HepG2 (cell line): Measurements from ENCODE around the gene DDRGK1. TPM values are rescaled to one million over a fixed set of nuclear protein-coding genes. Genes with fewer than 3 reads are reported as not detected.
A peak's percentile ranks its signal among the peaks of the same experiment; 100 is the strongest.

Experiments used
- FOXA1 ChIP-seq, 2 experiments: fragments of 450-650 bp in 1 of 2; sonication (generic) in 1 of 2; formaldehyde crosslinking in 1 of 2; IDR thresholded peaks; 2 replicates each; pipeline versions ENCODE4 v1.4.0 to v1.6.1; 2016 to 2020; ENCODE audit warnings: missing genetic modification reagents in 1 of 2
- FOXJ3 ChIP-seq: sonication (generic); formaldehyde crosslinking; IDR thresholded peaks from 2 replicates; pipeline ENCODE4 v1.4.0; 2020; ENCODE audit warnings: missing genetic modification reagents, mild to moderate bottlenecking, borderline replicate concordance
- HIVEP1 ChIP-seq: sonication (generic); formaldehyde crosslinking; IDR thresholded peaks from 2 replicates; pipeline ENCODE4 v1.4.0; 2020; ENCODE audit warnings: mild to moderate bottlenecking, missing genetic modification reagents
- MAF1 ChIP-seq: sonication (generic); formaldehyde crosslinking; IDR thresholded peaks from 2 replicates; pipeline ENCODE4 v1.5.0; 2020; ENCODE audit warnings: missing genetic modification reagents, borderline replicate concordance
- MED13 ChIP-seq: sonication (generic); formaldehyde crosslinking; IDR thresholded peaks from 2 replicates; pipeline ENCODE4 v1.5.0; 2020; ENCODE audit warnings: missing genetic modification reagents
- MXD4 ChIP-seq: IDR thresholded peaks from 2 replicates; pipeline ENCODE4 v1.6.1; 2016; ENCODE audit warnings: mild to moderate bottlenecking, missing biosample characterization, missing genetic modification reagents
- NAIF1 ChIP-seq: sonication (generic); formaldehyde crosslinking; IDR thresholded peaks from 2 replicates; pipeline ENCODE4 v1.5.0; 2020; ENCODE audit warnings: mild to moderate bottlenecking, missing genetic modification reagents, borderline replicate concordance
- TEAD2 ChIP-seq: sonication (generic); formaldehyde crosslinking; IDR thresholded peaks from 2 replicates; pipeline ENCODE4 v1.9.0; 2021; ENCODE audit warnings: missing genetic modification reagents
- ZNF124 ChIP-seq: sonication (generic); formaldehyde crosslinking; IDR thresholded peaks from 2 replicates; pipeline ENCODE4 v1.4.0; 2020; ENCODE audit warnings: missing genetic modification reagents
- ZNF17 ChIP-seq: sonication (generic); formaldehyde crosslinking; IDR thresholded peaks from 2 replicates; pipeline ENCODE4 v1.5.0; 2020; ENCODE audit warnings: mild to moderate bottlenecking, missing genetic modification reagents
- ZNF343 ChIP-seq: sonication (generic); formaldehyde crosslinking; IDR thresholded peaks from 2 replicates; pipeline ENCODE4 v1.4.0; 2020; ENCODE audit warnings: mild to moderate bottlenecking, missing genetic modification reagents
- ZNF562 ChIP-seq: sonication (generic); formaldehyde crosslinking; IDR thresholded peaks from 2 replicates; pipeline ENCODE4 v1.8.0; 2022; ENCODE audit warnings: missing genetic modification reagents, borderline replicate concordance
- ZNF678 ChIP-seq: sonication (generic); formaldehyde crosslinking; IDR thresholded peaks from 2 replicates; pipeline ENCODE4 v1.4.0; 2020; ENCODE audit warnings: mild to moderate bottlenecking, missing genetic modification reagents
- ZNF713 ChIP-seq: sonication (generic); formaldehyde crosslinking; IDR thresholded peaks from 2 replicates; pipeline ENCODE4 v1.4.0; 2020; ENCODE audit warnings: mild to moderate bottlenecking, missing genetic modification reagents
- ZNF839 ChIP-seq: sonication (generic); formaldehyde crosslinking; IDR thresholded peaks from 2 replicates; pipeline ENCODE4 v1.4.0; 2020; ENCODE audit warnings: missing genetic modification reagents, mild to moderate bottlenecking, borderline replicate concordance
- polyA plus RNA-seq, 8 experiments: library from polyadenylated mRNA; depleted of rRNA in 3 of 8; stranded (reverse) in 7 of 8; unstranded in 1 of 8; fragments of >200 nt; fragmentation: Illumina TruSeq in 4 of 8; extraction: Trizol in 4 of 8; gene quantifications; 2 replicates each; pipeline versions ENCODE4 v1.2.1 to v1.2.3, GENCODE V29; 2011 to 2016; ENCODE audit warnings: low read depth in 4 of 8, missing spikeins in 1 of 8, mixed read lengths in 1 of 8; ENCODE audit not compliant: insufficient read depth in 1 of 8
- total RNA-seq, 5 experiments: library from RNA; depleted of rRNA; stranded (reverse); fragments of >200 nt; fragmentation: Illumina TruSeq; extraction: Trizol; gene quantifications; 2 replicates each; pipeline ENCODE4 v1.2.3, GENCODE V29; 2016; ENCODE audit warnings: low read depth in 1 of 5
- TF ChIP-seq, protein P1 (sequence below): sonication (generic); formaldehyde crosslinking; IDR thresholded peaks from 2 replicates; pipeline ENCODE4 v1.4.0; 2020; ENCODE audit warnings: missing genetic modification reagents
- TF ChIP-seq, protein P2 (sequence below): sonication (generic); formaldehyde crosslinking; IDR thresholded peaks from 2 replicates; pipeline ENCODE4 v1.5.0; 2020; ENCODE audit warnings: mild to moderate bottlenecking, missing genetic modification reagents
- TF ChIP-seq, protein P3 (sequence below): sonication (generic); formaldehyde crosslinking; IDR thresholded peaks from 2 replicates; pipeline ENCODE4 v1.8.0; 2022; ENCODE audit warnings: mild to moderate bottlenecking, missing genetic modification reagents, moderate library complexity
- TF ChIP-seq, protein P4 (sequence below): IDR thresholded peaks from 2 replicates; pipeline ENCODE4 v1.6.1; 2016
- TF ChIP-seq, protein P5 (sequence below): sonication (generic); formaldehyde crosslinking; IDR thresholded peaks from 2 replicates; pipeline ENCODE4 v1.5.0; 2020; ENCODE audit warnings: missing genetic modification reagents, mild to moderate bottlenecking, borderline replicate concordance

Gene DDRGK1
- total and polyA plus RNA-seq, 2 of the 13 experiments (the other 11 are each of a cell fraction or from before 2014, with no cell fraction given) = 96.7 to 149 TPM

DNA sequence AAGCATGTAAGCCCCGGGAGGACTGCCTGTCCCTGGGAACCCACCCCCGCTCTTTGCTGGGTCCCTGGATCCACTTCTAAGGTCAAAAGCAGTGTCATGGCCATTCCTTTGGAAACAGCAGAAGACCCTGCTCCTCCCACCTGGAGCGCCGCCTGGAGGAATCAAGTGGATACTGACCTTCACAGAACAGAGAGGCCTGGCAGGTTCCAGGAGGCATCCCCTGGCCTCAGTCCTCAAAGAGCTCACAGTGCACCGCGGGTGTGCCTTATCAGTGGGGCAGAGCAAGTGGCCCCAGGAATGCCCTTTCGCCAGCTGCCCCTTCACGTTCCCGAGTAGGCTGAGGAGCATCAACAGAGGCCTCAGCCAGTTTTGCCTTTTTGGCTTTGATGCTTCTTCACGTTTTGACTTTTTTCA lies 45.6 kb upstream of the DDRGK1 start (continued):
- TF ChIP-seq, protein P1, sequence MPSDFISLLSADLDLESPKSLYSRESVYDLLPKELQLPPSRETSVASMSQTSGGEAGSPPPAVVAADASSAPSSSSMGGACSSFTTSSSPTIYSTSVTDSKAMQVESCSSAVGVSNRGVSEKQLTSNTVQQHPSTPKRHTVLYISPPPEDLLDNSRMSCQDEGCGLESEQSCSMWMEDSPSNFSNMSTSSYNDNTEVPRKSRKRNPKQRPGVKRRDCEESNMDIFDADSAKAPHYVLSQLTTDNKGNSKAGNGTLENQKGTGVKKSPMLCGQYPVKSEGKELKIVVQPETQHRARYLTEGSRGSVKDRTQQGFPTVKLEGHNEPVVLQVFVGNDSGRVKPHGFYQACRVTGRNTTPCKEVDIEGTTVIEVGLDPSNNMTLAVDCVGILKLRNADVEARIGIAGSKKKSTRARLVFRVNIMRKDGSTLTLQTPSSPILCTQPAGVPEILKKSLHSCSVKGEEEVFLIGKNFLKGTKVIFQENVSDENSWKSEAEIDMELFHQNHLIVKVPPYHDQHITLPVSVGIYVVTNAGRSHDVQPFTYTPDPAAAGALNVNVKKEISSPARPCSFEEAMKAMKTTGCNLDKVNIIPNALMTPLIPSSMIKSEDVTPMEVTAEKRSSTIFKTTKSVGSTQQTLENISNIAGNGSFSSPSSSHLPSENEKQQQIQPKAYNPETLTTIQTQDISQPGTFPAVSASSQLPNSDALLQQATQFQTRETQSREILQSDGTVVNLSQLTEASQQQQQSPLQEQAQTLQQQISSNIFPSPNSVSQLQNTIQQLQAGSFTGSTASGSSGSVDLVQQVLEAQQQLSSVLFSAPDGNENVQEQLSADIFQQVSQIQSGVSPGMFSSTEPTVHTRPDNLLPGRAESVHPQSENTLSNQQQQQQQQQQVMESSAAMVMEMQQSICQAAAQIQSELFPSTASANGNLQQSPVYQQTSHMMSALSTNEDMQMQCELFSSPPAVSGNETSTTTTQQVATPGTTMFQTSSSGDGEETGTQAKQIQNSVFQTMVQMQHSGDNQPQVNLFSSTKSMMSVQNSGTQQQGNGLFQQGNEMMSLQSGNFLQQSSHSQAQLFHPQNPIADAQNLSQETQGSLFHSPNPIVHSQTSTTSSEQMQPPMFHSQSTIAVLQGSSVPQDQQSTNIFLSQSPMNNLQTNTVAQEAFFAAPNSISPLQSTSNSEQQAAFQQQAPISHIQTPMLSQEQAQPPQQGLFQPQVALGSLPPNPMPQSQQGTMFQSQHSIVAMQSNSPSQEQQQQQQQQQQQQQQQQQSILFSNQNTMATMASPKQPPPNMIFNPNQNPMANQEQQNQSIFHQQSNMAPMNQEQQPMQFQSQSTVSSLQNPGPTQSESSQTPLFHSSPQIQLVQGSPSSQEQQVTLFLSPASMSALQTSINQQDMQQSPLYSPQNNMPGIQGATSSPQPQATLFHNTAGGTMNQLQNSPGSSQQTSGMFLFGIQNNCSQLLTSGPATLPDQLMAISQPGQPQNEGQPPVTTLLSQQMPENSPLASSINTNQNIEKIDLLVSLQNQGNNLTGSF (CRISPR knock-in tag) = no peak
- TF ChIP-seq MXD4 (CRISPR knock-in tag) = peak; percentile 55; the same call in 1 of the 2 replicates
- TF ChIP-seq HIVEP1 = peak; percentile 40; the same call in 1 of the 2 replicates
- no peak for TF ChIP-seq ZNF839 (CRISPR knock-in tag)
- TF ChIP-seq TEAD2 (CRISPR knock-in tag) = no peak
- TF ChIP-seq MED13 (CRISPR knock-in tag) = no peak
- TF ChIP-seq FOXA1 (IDR thresholded peaks at IDR 0.05) = no peak
- no peak for TF ChIP-seq FOXA1 (CRISPR knock-in tag; IDR thresholded peaks at IDR 0.05)
- TF ChIP-seq, protein P2, sequence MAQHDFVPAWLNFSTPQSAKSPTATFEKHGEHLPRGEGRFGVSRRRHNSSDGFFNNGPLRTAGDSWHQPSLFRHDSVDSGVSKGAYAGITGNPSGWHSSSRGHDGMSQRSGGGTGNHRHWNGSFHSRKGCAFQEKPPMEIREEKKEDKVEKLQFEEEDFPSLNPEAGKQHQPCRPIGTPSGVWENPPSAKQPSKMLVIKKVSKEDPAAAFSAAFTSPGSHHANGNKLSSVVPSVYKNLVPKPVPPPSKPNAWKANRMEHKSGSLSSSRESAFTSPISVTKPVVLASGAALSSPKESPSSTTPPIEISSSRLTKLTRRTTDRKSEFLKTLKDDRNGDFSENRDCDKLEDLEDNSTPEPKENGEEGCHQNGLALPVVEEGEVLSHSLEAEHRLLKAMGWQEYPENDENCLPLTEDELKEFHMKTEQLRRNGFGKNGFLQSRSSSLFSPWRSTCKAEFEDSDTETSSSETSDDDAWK (CRISPR knock-in tag) = no peak
- TF ChIP-seq ZNF678 (CRISPR knock-in tag) = no peak
- TF ChIP-seq, protein P3, sequence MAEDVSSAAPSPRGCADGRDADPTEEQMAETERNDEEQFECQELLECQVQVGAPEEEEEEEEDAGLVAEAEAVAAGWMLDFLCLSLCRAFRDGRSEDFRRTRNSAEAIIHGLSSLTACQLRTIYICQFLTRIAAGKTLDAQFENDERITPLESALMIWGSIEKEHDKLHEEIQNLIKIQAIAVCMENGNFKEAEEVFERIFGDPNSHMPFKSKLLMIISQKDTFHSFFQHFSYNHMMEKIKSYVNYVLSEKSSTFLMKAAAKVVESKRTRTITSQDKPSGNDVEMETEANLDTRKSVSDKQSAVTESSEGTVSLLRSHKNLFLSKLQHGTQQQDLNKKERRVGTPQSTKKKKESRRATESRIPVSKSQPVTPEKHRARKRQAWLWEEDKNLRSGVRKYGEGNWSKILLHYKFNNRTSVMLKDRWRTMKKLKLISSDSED (CRISPR knock-in tag) = 0 out of 2 replicates have a peak, but pooled peaks have one; percentile 19
- TF ChIP-seq, protein P4, sequence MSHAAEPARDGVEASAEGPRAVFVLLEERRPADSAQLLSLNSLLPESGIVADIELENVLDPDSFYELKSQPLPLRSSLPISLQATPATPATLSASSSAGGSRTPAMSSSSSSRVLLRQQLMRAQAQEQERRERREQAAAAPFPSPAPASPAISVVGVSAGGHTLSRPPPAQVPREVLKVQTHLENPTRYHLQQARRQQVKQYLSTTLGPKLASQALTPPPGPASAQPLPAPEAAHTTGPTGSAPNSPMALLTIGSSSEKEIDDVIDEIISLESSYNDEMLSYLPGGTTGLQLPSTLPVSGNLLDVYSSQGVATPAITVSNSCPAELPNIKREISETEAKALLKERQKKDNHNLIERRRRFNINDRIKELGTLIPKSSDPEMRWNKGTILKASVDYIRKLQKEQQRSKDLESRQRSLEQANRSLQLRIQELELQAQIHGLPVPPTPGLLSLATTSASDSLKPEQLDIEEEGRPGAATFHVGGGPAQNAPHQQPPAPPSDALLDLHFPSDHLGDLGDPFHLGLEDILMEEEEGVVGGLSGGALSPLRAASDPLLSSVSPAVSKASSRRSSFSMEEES (CRISPR knock-in tag) = no peak
- peak; percentile 92 for TF ChIP-seq ZNF124 (CRISPR knock-in tag)
- TF ChIP-seq ZNF713 (CRISPR knock-in tag) = no peak
- TF ChIP-seq, protein P5, sequence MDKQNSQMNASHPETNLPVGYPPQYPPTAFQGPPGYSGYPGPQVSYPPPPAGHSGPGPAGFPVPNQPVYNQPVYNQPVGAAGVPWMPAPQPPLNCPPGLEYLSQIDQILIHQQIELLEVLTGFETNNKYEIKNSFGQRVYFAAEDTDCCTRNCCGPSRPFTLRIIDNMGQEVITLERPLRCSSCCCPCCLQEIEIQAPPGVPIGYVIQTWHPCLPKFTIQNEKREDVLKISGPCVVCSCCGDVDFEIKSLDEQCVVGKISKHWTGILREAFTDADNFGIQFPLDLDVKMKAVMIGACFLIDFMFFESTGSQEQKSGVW (CRISPR knock-in tag) = no peak
- no peak for TF ChIP-seq MAF1 (CRISPR knock-in tag)
- no peak for TF ChIP-seq ZNF343 (CRISPR knock-in tag)
- no peak for TF ChIP-seq ZNF17 (CRISPR knock-in tag)
- TF ChIP-seq FOXJ3 (CRISPR knock-in tag) = no peak; the same call in 1 of the 2 replicates
- TF ChIP-seq ZNF562 = no peak
- no peak for TF ChIP-seq NAIF1
